Tibial nerve (tissue), 4 donors: ENCODE results near the gene CLASP1. TPM values are rescaled to one million over a fixed set of nuclear protein-coding genes. Genes with fewer than 3 reads are reported as not detected.

Source experiments
- DNase-seq, 2 donors: peaks; one replicate each; pipeline ENCODE4 v3.0.0-alpha.2; 2019; ENCODE audit warnings: low spot score in 2 of 2
- H3K27ac ChIP-seq, 4 donors: fragments of 200-600 bp; sonication (generic) in 3 of 4; one replicate each; pipeline ENCODE4 v1.5.1; 2017 to 2019; ENCODE audit warnings: mild to moderate bottlenecking in 1 of 4
- H3K27me3 ChIP-seq, 2 donors: fragments of 200-600 bp; sonication (generic) in 1 of 2; one replicate each; pipeline versions ENCODE4 v1.5.1 to v1.6.0; 2017 to 2019
- H3K36me3 ChIP-seq, 3 donors: fragments of 200-600 bp; sonication (generic); one replicate each; pipeline ENCODE4 v1.5.1; 2018 to 2019
- H3K4me1 ChIP-seq, 4 donors: fragments of 200-600 bp; sonication (generic) in 3 of 4; one replicate each; pipeline ENCODE4 v1.5.1; 2017 to 2019
- H3K4me3 ChIP-seq, 4 donors: fragments of 200-600 bp; sonication (generic) in 3 of 4; one replicate each; pipeline ENCODE4 v1.5.1; 2017 to 2019; ENCODE audit warnings: mild to moderate bottlenecking in 1 of 4, moderate library complexity in 1 of 4
- H3K9me3 ChIP-seq, 4 donors: fragments of 200-600 bp; sonication (generic) in 3 of 4; one replicate each; pipeline ENCODE4 v1.5.1; 2017 to 2019
- CTCF ChIP-seq, 5 experiments: fragments of 200-600 bp in 3 of 5; fragments of 450-650 bp in 2 of 5; sonication (generic) in 3 of 5; IDR thresholded peaks; one replicate each; pipeline ENCODE4 v1.5.1; 2016 to 2019; ENCODE audit warnings: antibody characterized with exemption in 5 of 5, mild to moderate bottlenecking in 3 of 5, moderate library complexity in 2 of 5
- EP300 ChIP-seq, 2 donors: sonication (generic); formaldehyde crosslinking; IDR thresholded peaks; one replicate each; pipeline ENCODE4 v1.6.1; 2017; ENCODE audit warnings: antibody characterized with exemption in 2 of 2, mild to moderate bottlenecking in 1 of 2
- POLR2A ChIP-seq, 2 donors: fragments of 450-650 bp; IDR thresholded peaks; one replicate each; pipeline ENCODE4 v1.6.1; 2017; ENCODE audit warnings: antibody characterized with exemption in 2 of 2, mild to moderate bottlenecking in 2 of 2, moderate library complexity in 2 of 2
- WGBS, 2 donors: methylation state at CpG; one replicate each; pipeline ENCODE4 v1.1.5; 2018; 5-methylcytosine and 5-hydroxymethylcytosine counted together
- total RNA-seq, 4 donors: library from RNA; depleted of rRNA; stranded (reverse); fragments of >200 nt; gene quantifications; one replicate each; pipeline ENCODE4 v1.1.0, GENCODE V29; 2016

The CLASP1 gene
- total RNA-seq, 4 donors from 2014 or later: 72.8 to 164 (median 88.6) TPM

GRCh38 chr2:121415727-121416126 lies 233.5 kb downstream of the CLASP1 start:
- no peaks in the 10 kb centered on the region for H3K9me3 ChIP-seq
- H3K36me3 ChIP-seq: peaks cover 0 to 48% (median 0%) of the 10 kb centered on the region in 3 donors
- H3K4me3 ChIP-seq: no peak overlapping the region
- no peaks in the 10 kb centered on the region for H3K27me3 ChIP-seq
- H3K27ac ChIP-seq: no peak overlapping the region
- no peak for TF ChIP-seq EP300 (IDR thresholded peaks at IDR 0.05)
- no peak for TF ChIP-seq CTCF (IDR thresholded peaks at IDR 0.05)
- TF ChIP-seq POLR2A (IDR thresholded peaks at IDR 0.05): no peak
- no peak for DNase-seq
- 97 to 100% methylated on average over 1 of the region's 1 CpG for WGBS, 2 donors
- H3K4me1 ChIP-seq: no peaks in the 10 kb centered on the region

- Histone ChIP-seq H3K4me1 (no peaks in the 10 kb centered on the region), H3K36me3 (peaks cover 0 to 58% (median 0%) of the 10 kb centered on the region in 3 donors), H3K27me3 (no peaks in the 10 kb centered on the region), H3K9me3 (no peaks in the 10 kb centered on the region), H3K4me3 (no peak overlapping the region), H3K27ac (no peak overlapping the region)
- 73 to 77% methylated on average over 1 of the region's 1 CpG for WGBS, 2 donors
- no peak for DNase-seq
- TF ChIP-seq POLR2A (IDR thresholded peaks at IDR 0.05): no peak
- TF ChIP-seq EP300 (IDR thresholded peaks at IDR 0.05): no peak
- no peak for TF ChIP-seq CTCF (IDR thresholded peaks at IDR 0.05)
These were observed 236.9 kb downstream of the CLASP1 start for GRCh38 chr2:121412349-121412748.

GRCh38 chr2:121409966-121410365 lies 239.3 kb downstream of the CLASP1 start:
- H3K9me3 ChIP-seq: no peaks in the 10 kb centered on the region
- peaks cover 0 to 73% (median 0%) of the 10 kb centered on the region in 3 donors for H3K36me3 ChIP-seq
- no peak for DNase-seq
- H3K4me3 ChIP-seq: no peak overlapping the region
- H3K27me3 ChIP-seq: no peaks in the 10 kb centered on the region
- TF ChIP-seq POLR2A (IDR thresholded peaks at IDR 0.05): no peak
- TF ChIP-seq CTCF (IDR thresholded peaks at IDR 0.05): no peak
- no peak for TF ChIP-seq EP300 (IDR thresholded peaks at IDR 0.05)
- no peak overlapping the region for H3K27ac ChIP-seq
- no peaks in the 10 kb centered on the region for H3K4me1 ChIP-seq

- 68 to 95% methylated on average over 2 of the region's 2 CpGs for WGBS, 2 donors
- TF ChIP-seq CTCF (IDR thresholded peaks at IDR 0.05) (no peak), EP300 (IDR thresholded peaks at IDR 0.05) (no peak), POLR2A (IDR thresholded peaks at IDR 0.05) (no peak)
- no peaks in the 10 kb centered on the region for H3K9me3 ChIP-seq
- H3K4me3 ChIP-seq: no peak overlapping the region
- H3K27me3 ChIP-seq: no peaks in the 10 kb centered on the region
- DNase-seq: no peak
- H3K27ac ChIP-seq: no peak overlapping the region
- peaks cover 0 to 73% (median 0%) of the 10 kb centered on the region in 3 donors for H3K36me3 ChIP-seq
- H3K4me1 ChIP-seq: no peaks in the 10 kb centered on the region
These were observed 239.9 kb downstream of the CLASP1 start for GRCh38 chr2:121409388-121409787.

GRCh38 chr2:121408641-121409040 lies 240.6 kb downstream of the CLASP1 start:
- H3K4me3 ChIP-seq: no peak overlapping the region
- no peak for DNase-seq
- H3K9me3 ChIP-seq: no peaks in the 10 kb centered on the region
- 88 to 91% methylated on average over 3 of the region's 3 CpGs for WGBS, 2 donors
- no peaks in the 10 kb centered on the region for H3K27me3 ChIP-seq
- TF ChIP-seq CTCF (IDR thresholded peaks at IDR 0.05): no peak
- TF ChIP-seq POLR2A (IDR thresholded peaks at IDR 0.05): no peak
- no peak for TF ChIP-seq EP300 (IDR thresholded peaks at IDR 0.05)
- no peaks in the 10 kb centered on the region for H3K4me1 ChIP-seq
- peaks cover 0 to 72% (median 5%) of the 10 kb centered on the region in 3 donors for H3K36me3 ChIP-seq
- no peak overlapping the region for H3K27ac ChIP-seq
